ENCODE measurements around the gene BACH2.
"Not testable (repeated sequence)": the region's sequence is repeated elsewhere in the genome, so short reads cannot be mapped to it uniquely, and the experiment has no call there.

BACH2 gene

GRCh38 chr6:89984926-89985750 is 311.5 kb downstream of the BACH2 start:
- DNase-seq: no peak

DNA sequence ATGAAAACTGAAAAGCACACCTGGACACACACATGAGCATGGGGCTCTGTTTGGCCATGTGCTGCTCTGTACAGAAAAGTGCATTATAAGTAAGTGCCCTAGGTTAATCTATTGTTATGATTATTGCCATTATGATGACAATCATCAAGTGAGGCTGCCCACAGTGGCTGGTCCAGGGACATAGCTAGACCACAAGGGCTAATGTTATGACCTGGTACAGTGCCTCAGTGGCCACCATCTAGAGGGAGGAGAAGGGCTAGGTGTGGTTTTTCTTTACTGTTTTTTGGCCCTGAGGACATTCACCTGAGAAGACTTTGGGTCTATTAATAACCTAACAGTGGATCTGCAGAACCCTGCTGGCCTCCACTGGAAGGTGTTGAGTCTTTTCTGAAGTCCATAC is 316.3 kb downstream of the BACH2 start:
- no peak for DNase-seq

DNA sequence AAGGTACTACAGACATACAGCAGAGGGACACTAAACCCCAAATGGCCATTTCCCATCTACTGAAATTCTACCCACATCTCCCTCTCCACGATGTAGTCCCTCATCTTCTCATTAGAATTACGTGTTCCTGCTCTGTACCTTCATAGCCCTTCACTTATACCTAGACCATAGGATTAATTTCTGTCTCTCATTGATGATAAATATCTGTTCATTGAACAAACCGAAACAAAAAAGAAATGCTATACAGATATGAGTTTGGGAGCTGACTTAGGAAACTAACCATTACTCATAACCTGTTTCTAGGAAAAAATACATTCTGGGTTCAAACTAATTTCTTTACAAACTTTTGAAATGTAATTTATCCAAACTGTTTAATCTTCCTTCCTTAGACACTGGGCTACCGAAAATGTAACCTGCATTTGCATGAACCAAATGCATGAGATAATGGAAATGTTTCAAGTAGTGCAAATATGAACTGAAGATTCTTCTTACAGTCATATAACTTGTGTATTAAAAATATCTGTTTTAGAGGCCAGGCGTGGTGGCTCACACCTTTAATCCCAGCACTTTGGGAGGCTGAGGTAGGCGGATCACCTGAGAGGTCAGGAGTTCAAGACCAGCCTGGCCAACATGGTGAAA is 317.0 kb downstream of the BACH2 start:
- DNase-seq: no peak

DNA sequence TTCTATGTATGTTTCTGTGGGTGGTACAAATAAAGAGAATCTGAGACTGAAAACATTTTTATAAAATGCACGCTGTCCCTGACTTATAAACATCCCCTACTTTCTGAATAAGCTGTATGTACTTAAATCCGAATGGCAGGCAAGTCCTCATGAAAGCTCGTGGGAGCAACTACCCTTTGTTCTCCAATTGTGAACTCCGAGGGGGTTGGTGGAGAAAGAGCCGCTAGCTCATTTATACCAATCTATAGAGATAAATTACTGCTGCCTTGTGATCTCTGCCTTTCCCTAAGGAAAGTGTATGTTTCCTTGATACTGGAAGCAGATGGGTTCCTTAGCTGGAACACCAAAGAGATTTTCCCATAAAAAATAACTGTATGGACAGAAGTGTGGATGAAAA is 317.9 kb downstream of the BACH2 start:
- DNase-seq: no peak

DNA sequence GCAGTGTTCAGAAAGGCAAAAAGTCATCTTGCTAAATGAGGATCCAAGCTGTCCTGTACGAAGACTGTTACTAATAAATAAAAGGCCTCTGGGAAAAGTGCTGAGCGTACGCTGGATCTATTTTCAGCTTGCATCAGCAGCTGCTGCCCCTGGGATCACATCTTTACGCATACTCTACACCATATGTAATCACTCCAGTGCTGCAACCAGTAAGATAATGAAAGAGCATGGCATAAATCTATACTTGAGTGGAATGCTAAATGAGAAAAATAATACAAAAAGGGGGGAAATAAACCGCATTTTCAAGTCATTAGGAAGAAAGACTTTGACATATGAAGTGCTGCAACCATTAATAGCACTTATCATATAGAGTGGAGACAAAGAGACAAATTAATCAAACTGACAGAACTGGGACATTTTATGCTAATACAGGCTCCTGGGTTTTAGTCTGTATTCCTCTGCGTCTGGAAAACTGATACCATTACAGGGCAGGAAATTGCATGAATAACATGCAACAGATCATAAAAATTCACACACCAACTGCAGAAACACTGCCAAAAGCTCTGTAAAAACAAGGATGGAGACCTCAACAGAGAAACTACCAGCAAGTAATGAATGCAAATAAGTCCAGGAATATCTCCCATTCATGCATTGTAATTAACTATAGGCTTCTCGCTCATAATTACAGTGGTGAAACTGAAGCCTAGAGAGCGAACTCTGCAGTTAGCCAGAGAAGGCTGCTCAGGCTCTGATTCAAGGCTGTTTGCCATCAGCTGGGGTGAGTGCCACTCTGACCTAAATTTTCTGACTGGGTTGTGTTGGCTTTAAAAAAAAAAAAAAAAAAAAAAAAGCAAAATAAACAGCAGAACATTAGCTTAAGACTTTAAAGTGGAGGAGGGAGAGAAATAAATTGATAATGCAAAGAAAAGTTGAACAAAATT is 318.6 kb downstream of the BACH2 start:
- no peak for DNase-seq

DNA sequence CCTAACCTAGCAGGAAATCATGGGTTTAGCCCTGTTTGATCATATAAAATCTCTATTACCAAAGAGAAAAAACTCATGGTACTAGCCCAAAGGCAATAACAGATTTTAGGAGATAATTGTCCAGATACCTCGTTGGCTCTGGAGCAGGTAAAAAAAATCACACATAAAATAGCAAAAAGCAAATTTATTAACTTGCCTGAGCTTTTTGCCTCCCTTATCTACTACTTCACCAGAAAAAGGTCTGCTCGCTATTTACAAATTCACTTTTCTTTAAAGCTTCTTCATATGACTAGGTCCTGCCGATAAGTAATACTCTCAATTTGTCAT is 320.0 kb downstream of the BACH2 start:
- no peak for DNase-seq

DNA sequence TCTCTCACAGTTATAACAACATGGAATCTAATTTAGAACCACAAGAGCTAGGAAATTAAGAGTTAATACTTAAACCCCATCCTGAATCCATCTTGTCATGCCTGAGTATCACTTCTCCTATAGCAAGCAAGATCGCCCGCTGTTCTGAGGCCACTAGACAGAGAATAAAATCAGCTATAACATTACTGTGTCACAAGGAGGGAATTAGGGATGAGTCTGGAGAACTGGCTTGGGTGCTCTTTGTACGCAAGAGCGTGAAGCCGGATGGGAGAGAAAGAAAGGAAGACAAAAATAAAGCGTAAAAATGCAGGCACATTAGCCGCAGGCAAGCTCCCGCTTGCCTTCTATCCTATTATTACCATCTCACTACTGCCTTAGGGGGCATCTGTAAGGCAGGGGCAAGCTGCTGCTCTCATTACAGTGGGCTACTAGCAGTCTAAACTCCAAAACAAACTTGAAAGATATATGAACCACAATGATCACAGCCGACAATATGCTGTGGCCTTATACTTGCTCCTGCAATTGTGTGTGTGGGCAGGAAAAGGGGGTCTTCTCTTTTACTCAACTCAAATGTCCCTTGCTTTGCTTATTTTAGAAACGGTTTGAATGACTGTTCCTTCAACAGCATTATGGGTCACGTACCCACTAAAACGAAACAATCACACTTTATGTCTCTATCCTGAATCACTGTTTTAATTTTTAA is 320.5 kb downstream of the BACH2 start:
- DNase-seq: no peak

GRCh38 chr6:89975366-89975765 is 321.3 kb downstream of the BACH2 start:
- DNase-seq: no peak

DNA sequence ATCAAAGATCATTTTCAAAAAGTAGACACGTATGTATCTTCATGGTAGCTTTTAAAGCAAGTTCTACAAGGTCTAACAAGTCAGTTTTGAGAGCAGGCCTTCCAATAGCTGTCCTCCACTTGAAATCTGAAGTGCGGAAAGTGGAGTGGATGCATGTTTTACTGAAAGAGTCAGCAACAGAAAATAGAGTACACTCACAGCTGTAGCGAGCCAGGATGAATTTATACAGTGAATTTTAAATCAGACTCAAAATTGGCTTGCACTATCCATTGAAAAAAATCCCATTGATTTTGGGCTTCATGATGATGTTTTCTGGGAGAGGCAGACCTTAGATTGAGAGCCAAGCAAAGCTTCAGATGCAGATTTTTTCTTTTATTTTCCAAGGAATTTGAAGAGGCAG is 321.8 kb downstream of the BACH2 start:
- no peak for DNase-seq

DNA sequence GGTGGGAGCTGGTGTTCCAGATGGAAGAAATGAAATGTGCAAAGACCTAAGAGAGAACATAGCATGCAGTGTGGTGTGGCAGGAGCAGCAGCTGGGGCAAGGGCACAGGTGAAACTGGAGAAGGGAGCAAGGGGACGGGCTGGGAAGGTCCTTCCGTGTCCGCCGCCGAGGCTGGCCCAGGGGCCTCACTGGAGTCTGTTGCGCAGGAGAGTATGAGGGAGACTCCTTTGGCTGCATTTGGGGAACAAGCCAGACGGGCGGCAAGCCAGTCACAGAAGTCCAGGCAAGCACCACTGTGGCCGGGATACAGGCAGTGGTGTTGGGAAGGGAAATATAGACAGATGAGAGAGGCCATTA is 324.6 kb downstream of the BACH2 start:
- DNase-seq: no peak

DNA sequence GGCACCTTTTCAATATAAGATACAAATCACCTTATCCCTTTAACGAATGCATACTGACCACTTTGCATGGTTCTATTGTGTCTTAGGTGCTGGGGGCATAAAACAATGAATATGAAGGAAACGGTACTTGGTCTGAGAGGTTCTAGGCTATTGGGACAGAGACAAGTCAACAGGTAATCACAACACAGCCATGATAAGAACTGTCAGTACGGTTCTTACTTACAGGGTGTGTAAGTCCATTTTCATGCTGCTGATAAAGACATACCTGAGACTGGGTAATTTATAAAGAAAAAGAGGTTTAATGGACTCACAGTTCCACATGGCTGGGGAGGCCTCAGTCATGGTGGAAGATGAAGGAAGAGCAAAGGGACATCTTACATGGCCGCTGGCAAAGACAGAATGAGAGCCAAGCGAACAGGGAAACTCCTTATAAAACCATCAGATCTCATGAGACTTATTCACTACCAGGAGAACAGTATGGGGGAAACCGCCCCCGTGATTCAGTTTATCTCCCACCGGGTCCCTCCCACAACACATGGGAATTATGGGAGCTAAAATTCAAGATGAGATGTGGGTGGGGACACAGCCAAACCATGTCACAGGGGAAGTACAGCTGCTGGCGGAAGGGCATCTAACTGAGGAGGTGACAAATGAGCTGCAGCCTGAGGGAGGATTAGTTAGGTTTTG is 325.2 kb downstream of the BACH2 start:
- DNase-seq: not testable (repeated sequence)

DNA sequence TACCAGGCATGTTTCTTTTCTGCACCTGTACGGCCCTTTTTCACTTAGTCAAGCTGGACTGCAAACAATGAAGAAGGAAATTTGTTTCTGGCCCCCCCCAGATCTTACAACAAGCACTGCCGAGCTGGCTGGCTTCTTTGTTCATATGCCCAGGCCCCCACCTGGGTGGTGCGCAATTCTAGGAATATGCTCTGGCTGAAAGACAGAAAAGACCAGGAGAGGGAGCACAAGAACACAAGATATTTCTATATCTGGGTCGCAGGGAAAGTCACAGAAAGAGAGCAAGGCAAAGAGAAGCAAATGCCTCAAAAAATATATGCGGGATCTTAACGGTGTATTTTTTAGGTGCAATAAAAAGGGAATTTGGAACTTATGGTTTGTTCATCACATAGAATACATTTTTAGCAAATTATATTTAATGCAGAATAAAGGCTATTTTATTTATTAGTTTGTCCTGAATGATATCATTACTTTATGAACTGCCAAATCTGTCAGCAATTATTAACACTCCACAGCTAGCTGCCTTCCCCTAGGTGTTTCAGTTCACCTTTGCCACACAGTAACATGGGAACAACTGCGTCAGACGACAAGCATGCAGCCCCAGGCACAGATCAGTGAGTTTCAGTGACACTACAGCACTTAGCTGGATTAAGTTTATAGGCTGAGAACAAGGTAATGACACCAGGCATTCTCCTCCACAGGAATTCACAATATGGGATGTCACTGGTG is 325.9 kb downstream of the BACH2 start:
- DNase-seq: peak; percentile 6

- DNase-seq: no peak
Measured at GRCh38 chr6:89970072-89970471, 326.6 kb downstream of the BACH2 start.

DNA sequence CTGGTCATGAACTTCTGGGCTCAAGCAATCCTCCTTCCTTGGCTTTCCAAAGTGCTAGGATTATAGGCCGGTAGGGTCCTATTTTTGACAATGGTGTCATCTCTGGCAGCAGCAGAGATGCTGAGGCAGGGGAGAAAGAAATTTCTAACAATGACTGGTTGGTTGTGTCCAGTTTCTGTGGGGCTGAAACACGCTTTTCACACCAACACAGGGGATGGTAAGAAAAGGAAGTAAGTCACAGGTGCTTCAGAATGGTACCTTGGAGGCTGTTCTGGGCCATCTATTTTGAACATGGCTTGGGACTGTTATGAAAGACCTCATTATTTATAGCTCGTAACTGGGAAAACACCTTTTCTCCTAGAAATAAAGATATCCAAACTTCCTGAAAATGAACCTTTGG is 329.7 kb downstream of the BACH2 start:
- no peak for DNase-seq

DNA sequence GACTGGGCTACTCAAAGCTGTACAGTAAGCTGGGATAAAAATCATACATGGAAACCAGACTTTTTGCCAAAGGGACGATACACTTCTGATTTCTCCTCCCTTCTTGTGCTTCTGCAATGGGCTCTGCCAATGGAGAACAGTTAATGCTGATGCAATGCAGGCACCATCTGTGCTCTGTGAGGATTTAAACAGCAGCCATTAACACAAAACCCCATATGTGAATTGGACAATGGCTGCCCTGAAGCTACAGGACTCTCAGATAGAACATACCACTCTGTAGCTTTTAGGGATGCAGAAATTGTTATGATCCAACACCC is 330.5 kb downstream of the BACH2 start:
- no peak for DNase-seq

DNA sequence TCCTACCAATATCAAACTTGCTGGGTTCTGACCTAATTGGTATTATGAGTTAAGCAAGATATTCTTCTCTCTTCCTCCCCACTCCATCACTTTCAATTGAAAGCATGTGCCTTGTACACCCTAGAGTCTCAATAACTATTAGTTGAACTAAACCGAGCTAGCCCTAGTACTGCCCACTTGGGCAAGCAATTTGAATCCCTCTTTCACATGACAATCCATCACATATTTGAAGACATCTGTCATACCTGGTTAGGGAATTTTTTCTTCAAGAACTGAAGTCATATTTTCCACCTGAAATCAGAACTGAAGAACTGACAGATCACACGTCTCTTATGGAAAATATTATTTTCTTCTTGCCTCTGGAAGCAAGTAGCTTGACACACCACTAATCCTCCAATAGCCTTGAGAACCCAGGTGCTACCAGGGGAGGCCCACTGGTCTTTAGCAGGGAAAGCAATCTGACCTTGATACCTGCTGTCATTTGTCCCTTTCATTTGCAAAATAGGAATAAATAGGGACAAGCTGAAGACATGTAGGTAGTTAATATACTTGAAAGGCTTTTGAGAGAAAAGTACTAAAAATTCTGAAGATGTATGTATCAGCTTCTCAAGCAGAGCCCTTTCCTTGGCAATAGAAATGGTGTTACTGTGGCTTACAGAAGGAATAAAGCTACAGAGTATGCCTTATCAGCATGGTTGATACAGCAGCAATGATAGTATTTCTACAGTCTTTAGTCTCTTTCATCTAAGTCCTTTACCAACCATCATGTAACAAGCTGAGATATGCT is 331.0 kb downstream of the BACH2 start:
- no peak for DNase-seq

GRCh38 chr6:89963391-89963790 is 333.3 kb downstream of the BACH2 start:
- no peak for DNase-seq

DNA sequence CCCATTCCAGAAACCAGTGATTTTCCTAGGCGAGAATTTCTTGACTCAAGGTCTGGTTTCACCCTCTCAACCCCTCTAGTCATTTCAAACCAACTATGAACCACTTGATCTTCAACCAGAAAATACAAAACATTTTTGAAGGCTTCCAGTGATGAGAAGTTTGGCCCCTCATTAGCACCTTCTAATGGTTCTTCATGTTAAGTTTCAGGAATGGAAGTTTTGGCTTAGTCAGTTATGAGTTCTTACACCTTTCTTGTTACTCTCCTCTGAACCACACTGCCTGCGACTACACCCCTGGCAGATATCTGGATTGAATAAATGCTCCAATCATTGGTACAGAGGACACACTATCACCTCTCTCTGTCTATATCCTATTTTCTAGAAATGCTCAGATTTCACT is 335.2 kb downstream of the BACH2 start:
- no peak for DNase-seq

- no peak for DNase-seq
Measured at GRCh38 chr6:89959883-89960282, 336.8 kb downstream of the BACH2 start.

GRCh38 chr6:89956182-89956581 is 340.5 kb downstream of the BACH2 start:
- DNase-seq: no peak

GRCh38 chr6:89955364-89955763 is 341.3 kb downstream of the BACH2 start:
- DNase-seq: no peak
